Fibroblast of skin of scalp (primary cell): ENCODE data around the gene NMT1.
A peak's percentile ranks its signal among the peaks of the same experiment; 100 is the strongest.

Experiments used
- DNase-seq: peaks from one replicate; pipeline ENCODE4 v3.0.0-alpha.2; 2013

NMT1 gene

DNA sequence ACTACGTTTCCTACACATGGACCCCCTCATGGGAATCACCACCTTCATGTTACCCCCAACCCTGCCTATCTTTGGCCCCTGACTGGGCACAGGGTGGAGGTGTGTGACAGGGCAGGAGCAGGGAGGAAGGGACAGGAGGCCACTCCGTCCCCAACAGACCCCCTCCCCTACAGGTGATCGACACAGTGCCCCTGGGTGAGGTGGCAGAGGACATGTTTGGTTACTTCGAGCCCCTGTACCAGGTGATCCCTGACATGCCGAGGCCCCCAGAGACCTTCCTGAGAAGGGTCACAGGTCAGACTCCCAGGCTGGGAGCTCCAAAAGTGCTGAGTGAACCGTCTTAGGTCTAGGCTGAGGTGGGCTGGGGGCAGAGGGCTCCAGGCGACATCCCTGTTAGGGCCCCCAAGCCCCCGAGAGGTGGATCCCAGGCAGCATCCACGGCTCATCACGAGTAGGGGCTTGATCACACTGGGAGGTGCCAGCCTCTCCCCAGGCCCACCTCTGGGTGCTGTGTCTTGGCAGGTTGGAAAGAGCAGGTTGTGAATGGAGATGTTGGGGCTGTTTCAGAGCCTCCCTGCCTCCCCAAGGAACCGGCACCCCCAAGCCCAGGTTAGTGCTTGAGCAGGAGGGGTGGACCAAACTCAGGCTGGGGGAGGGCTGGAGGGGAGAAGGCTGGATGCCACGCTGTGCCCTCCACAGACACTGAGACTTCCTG lies 75.9 kb downstream of the NMT1 start:
- no peak for DNase-seq

DNA sequence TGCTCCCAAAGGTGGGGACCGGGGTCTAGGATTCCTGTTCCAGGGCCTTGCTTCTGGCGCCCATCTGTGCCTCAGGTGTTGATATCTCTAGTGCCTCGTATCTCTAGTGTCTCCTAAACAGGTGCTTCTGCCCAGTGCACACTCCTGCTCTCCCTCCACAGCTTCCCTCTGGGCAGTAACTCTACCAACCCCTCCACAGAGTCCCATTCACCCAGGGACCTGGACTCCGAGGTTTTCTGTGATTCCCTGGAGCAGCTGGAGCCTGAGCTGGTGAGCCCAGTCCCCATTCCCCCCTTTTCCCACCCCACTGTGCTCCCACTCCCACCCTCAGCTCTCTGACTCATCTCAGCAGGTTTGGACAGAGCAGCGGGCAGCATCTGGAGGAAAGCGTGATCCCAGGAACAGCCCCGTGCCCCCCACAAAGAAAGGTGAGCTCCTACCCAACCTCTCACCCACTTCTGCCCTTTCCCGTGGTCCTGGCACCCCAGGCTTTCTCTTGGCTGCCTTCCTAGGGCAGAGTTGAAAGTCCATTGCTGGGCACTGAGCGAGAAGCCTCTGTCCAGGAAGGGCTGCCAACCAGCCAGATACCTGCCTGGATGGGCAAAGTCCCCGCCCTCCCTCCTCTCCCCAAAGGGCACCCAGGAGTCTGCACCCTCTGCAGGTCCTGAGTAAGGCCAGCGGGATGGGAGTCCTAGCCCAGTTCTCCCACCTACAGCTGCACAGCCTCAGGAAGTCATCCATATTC lies 76.6 kb downstream of the NMT1 start:
- DNase-seq = no peak

DNA sequence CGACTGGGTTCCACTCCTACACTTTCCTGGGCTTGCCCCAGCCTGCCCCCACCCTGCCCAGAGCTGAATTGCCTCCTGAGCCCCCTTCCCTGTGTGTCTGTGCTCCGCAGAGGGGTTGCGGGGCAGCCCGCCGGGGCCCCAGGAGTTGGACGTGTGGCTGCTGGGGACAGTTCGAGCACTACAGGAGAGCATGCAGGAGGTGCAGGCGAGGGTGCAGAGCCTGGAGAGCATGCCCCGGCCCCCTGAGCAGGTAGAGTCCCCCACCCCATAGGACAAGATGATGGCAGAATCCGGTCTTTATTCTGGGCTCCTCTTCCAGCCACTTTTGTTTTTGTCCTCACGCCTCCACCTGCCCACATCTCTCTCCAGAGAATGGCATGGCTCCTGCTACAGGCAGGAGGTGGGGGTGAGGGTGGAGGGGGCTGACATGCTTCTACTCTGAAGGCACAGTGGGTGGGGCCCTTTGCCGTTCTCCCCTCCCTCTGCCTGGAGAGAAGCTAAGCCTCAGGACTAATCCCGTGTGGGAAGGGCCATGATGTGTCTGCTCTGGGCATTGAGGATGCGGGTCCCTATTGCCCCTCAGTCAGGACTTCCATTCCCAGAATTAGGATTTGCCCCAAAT lies 77.9 kb downstream of the NMT1 start:
- DNase-seq = no peak

DNA sequence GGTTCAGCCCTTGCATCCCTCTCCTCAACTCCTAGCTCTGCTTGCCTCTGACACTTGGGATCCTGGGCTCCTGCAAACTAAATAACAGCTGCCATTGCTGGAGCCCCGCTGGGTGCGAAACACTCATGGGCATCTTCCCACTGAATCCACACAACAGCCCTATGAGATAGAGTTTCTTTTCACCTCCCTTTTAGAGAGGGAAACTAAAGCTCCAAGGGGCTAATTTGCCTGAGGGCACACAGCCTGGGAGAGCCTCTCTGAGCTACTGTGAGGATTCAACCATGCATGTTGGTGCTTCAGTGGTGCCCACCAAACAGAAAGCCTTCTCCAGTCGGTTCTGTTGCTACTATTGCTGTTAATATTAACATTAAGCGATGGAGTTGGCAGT lies 78.4 kb downstream of the NMT1 start:
- DNase-seq = no peak

DNA sequence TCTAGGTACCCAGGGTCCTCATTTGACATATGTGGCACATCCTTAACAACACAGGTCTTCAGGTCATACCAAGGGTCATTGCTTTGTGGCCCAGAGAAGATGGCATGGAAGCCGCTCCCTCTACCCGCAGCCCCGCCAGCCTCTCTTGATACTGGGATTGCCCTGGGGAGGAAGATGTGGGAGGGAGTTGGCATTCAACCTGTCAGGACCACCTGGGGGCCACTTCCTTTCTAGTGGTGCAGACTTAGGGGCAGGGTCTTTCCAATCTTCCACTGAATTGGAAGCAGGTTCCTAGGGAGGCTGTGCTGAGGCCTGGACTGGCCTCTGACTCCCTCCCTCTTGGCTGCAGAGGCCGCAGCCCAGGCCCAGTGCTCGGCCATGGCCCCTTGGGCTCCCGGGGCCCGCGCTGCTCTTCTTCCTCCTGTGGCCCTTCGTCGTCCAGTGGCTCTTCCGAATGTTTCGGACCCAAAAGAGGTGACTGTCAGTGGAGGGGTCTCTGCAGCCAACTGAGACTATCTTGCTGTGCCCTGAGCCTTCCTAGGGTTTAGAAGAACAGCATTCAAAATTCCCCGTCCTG lies 82.1 kb downstream of the NMT1 start:
- DNase-seq = no peak

DNA sequence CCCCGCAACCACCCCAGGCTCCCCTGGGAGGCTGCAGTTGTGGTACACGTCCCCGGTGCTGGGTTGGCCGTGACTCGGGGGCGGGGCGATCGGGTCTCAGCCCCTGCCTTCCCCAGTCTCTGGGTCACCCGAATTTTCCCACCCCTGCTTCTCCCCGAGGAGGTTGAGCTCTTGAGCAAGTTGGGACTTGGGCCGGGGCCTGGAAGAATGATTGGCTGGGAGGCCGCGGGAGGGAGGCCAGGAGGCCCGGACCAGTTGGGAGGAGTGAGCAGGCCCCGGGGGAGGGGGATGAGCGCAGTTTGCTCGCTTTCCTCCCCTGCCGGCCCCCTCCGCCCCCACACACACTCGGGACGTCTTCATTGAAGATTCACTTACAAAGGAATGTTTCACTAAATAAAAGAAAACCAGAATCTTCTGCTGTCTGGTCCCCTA lies 82.7 kb downstream of the NMT1 start:
- DNase-seq = peak; percentile 96

DNA sequence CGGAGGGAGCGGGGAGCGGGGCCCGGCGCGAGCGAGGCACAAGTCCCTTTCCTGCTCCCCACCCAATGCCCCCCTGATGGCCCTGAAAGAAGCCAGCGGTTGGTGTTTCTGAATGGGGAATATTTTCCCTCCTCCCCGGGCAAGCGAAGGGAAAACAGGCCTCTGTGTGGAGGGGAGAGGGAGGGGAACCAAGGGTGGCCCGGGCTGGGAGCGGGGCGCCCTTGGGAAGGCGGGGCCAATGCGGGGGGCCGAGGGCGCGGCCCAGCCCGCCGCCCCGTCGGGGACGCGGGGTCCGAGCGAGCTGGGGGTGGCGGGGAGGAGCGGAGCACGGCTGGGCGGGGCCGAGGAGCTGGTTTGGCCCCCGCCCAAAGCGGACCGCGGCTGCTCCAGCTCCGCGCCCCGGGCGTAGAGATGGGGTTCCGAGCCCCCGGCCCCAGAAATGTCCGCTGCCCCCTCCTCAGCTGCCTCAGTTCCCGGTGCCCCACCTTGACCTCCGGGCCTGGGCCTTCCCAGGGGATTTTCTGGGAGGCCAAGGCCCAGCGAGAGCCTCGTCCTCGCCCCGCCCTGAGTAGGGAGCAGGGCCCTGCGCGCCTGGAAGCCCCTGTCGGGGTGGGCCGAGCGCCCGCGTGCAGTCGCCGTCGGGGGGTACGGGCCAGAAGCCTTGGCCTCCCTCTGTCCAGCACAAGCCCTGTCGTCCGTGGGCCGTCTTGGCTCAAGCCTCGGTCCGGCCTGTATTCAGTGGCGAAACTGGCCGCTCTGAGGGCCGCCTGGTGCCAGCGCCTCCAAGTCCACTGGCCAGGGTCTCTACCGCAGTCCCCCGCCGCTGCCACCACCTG lies 83.3 kb downstream of the NMT1 start:
- no peak for DNase-seq

DNA sequence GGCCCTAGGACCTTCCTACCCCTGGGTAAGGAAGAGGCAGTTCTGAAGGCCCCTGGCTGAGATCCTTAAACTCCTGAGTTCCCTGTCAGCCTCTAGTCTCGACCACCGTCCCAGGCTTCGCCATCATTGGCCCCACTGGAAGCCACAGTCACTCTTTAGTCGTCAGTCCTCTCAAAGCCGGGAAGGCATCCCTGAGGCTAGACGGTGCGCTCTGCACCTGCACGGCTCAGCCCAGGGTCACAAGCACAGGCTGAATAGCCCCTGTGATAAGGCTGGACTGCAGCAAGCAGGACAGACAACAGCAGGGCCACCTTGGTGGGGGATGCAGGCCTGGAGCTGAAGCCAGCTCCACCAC lies 83.9 kb downstream of the NMT1 start:
- no peak for DNase-seq

DNA sequence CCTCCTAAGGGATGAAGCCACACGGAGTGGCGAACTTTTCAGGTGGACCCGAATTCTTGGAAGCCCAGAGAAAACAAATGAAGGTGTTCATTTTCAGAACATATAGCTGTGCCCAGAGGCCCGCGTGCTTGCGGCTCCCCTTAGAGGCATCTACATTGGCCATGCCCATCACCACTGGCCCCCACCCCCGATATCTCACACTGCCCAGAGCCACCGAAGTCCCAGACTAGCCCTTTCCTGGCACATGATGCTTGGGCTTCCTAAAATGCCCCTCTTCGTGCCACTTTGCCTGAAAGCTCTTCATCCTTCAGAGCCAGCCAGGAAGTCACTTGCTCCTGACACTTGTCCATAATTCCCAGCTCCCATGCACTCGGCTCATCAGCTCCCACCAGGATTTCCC lies 85.0 kb downstream of the NMT1 start:
- no peak for DNase-seq

DNA sequence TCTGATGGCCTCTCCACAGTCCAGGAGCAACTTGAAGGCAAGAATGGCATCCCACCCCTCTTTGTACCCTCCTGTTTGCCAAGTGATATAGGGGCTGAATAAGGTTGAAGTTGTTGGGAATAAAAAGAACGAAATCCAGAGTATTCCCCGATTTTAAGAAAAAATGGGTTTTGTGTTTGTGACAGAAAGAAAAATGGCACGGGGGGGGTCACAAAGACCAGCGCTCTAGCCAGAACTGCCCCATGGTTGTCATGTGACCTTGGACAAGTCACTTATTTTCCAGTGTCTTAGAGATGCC lies 85.4 kb downstream of the NMT1 start:
- DNase-seq = no peak

DNA sequence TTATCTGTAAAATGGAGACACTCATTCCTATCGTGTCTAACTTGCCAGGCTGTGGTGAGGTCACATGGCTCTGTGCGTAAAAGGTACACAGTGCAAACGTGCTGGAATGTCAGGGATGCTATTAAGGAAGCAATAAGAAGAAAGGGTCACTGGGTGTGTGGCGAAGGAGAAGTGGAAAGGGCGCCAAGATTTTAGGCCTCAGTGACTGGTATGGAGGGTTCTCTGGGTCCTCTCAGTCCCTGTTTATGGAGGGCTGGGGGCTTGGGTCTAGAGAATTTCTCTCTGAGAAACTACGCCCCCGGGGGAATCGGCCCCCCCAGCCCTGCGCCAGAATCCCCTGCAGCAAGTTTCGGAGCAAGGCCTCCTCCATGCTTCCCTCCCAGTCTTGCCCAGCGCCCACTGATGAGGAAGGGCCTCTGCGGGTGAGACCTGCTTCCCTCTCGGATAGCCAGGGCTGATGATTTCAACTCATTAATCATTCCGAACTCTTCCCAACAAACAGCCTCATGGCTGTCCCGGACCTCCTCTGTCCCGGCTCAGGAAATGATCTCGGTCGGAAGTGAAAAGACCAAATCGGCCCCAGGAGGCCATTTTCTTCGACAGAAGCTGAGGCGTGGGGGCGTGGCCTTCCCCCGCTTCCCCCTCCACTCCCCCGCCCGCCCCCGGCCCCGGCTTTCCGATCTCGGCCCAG lies 85.9 kb downstream of the NMT1 start:
- DNase-seq = peak; percentile 81

DNA sequence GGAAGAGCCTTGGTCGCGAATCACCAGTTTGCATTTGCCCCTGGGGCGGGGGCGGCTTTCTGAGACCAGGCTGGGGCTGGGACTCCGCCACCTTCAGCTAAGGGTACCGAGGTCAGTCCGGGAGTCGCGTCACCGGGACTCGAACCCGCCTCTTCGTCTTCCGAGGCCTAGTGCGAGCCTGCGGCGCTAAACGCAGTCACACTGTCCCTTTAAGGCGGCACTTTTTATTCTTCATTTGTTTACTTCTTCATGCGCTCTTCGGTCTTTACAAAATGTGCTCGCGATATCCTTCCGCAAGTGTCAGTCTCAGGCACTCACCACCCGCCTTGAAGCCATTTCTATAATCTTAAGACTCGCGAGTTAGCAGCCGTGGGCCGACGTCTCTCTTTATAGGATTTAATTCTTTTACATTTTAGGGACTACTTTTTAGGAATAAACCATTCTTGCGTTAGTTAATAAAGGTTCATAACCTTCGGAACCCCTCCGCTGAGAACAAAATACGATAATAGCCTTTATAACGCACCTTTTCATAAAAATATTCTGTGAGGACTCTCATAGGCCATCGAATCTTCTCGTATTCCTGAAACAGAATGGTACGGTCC lies 86.6 kb downstream of the NMT1 start:
- DNase-seq = peak; percentile 98

DNA sequence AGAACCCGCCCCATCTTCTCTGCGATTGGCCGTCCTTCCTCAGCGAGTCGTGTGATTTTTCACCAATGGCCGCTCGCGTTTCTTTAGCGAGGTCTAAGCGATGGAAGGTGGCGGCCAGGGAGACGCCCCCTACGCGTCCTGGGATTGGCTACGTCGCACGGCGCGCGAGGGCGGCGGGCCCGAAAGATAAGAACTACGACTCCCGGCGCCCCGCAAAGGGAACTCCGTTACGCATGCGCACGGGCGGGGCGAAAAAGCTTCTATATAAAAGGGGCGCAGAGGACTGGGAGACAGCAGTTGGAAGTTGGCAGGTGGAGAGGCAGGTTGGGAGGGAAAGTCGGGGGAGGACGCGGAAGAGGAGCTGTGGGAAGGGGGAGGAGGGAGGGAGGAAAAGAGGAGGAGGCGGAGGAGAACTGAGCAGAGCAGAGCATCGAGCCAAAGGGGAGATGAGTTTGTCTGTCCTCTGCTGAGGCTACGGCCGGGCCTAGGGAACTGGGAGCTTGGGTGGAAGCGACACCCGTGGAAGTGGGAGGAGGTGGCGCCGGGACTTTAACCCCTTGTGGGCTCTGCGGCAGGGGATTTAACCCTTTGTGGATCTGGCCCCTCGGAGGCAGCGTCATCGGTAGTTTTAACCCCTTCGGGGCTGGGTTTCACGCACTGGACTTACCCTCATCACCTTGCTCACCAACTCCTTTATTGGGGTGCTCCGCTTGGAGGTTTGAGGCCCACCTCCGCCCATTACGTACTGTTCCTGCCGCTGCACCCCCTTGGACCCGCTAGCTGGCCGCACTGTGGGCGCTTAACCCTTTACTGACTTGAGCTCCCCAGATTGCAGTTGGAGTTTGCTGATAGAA lies 87.3 kb downstream of the NMT1 start, which contains the start of gene HEXIM1:
HEXIM1 (plus strand) TSS at position 293 of the 854 bp plus-strand sequence. CDS start 716 bp downstream, outside the sequence.
- peak; percentile 100 for DNase-seq

DNA sequence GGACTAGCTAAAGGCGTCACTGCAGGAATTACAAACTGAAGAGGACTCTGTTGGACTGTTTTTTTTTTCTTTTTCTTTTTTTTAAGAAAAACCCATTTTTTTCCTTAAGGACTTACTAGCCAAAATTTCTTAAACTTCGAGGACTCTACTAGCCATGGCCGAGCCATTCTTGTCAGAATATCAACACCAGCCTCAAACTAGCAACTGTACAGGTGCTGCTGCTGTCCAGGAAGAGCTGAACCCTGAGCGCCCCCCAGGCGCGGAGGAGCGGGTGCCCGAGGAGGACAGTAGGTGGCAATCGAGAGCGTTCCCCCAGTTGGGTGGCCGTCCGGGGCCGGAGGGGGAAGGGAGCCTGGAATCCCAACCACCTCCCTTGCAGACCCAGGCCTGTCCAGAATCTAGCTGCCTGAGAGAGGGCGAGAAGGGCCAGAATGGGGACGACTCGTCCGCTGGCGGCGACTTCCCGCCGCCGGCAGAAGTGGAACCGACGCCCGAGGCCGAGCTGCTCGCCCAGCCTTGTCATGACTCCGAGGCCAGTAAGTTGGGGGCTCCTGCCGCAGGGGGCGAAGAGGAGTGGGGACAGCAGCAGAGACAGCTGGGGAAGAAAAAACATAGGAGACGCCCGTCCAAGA lies 88.0 kb downstream of the NMT1 start:
- peak; percentile 88 for DNase-seq

DNA sequence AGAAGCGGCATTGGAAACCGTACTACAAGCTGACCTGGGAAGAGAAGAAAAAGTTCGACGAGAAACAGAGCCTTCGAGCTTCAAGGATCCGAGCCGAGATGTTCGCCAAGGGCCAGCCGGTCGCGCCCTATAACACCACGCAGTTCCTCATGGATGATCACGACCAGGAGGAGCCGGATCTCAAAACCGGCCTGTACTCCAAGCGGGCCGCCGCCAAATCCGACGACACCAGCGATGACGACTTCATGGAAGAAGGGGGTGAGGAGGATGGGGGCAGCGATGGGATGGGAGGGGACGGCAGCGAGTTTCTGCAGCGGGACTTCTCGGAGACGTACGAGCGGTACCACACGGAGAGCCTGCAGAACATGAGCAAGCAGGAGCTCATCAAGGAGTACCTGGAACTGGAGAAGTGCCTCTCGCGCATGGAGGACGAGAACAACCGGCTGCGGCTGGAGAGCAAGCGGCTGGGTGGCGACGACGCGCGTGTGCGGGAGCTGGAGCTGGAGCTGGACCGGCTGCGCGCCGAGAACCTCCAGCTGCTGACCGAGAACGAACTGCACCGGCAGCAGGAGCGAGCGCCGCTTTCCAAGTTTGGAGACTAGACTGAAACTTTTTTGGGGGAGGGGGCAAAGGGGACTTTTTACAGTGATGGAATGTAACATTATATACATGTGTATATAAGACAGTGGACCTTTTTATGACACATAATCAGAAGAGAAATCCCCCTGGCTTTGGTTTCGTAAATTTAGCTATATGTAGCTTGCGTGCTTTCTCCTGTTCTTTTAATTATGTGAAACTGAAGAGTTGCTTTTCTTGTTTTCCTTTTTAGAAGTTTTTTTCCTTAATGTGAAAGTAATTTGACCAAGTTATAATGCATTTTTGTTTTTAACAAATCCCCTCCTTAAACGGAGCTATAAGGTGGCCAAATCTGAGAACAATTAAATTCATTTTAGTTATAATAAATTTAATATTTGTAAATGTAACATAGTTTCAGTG lies 88.8 kb downstream of the NMT1 start:
- peak; percentile 53 for DNase-seq

DNA sequence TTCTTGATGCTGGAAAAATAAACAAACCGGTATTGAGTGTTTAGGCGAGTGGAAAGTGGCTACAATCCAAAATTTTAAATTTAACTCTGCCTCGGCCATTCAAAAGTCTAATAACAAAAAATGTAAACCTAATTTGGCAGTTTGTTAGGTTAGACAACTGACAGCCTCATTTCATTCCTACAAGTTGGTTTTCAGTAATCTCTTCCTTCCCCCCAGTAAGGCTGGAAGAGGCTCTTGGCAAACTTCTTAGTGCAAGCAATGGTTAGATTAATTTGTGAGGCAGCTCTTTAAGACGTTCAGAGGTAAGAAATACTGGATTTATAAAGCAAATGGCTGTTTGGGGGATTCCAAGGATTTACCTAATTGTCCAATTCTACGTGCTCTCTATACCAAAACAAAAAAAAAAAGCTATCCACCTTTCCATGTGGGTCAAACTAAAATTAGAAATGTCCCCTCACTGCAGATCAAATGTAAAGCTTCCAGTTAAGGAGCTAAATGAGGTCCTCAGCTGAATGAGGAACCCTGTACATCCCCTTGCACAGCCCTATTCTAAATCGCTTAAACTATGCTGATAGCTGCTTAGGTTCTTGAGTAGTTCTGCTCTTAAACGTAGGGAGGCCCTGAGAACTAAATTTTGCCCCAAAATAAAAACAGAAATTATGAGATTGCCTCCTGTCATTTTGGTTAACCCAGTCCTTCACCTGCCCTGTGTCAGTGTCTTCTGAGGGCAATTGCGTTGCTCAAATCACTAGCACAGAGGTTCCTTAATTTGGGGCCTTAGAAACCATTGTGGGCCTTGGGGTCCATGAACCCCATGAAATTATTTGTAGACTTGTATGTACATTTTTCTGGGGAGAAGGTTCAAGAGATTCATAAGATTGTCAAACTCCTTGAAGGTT lies 90.0 kb downstream of the NMT1 start:
- no peak for DNase-seq

DNA sequence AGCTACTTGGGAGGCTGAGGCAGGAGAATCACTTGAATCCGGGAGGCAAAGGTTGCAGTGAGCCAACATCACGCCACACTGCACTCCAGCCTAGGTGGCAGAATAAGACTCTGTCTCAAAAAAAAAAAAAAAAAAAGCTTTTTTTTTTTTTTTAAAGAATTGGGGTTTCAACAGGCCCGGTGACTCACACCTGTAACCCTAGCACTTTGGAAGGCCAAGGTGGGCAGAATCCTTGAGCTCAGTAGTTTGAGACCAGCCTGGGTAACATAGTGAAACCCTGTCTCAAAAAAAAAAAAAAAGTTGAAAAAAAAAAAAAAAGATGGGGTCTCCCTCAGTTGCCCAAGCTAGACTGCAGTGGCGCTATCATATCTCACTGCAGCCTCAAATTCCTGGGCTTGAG lies 93.9 kb downstream of the NMT1 start:
- DNase-seq = no peak

DNA sequence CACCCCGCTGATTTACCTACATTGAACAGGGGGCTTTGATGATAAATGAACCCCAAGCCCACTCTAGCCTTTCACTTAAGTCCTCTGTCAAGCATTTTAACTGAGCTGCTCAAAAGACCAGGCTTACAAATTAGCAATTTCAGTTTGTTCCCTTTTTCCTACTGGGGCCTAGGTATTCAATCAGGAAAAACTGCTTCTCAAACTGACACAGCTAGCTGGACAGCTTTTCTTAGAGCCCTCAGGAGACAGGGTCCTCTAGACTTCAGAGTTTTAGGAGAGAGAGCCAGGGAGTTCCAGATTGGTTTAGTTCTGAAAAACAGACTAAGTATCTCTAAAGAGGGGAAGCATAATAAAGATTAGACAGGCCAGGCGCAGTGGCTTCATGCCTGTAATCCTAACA lies 94.4 kb downstream of the NMT1 start:
- DNase-seq = no peak
